Fibroblast of the aortic adventitia (primary cell): ENCODE results near the gene CLASRP. TPM values are rescaled to one million over a fixed set of nuclear protein-coding genes. Genes with fewer than 3 reads are reported as not detected.
A peak's percentile ranks its signal among the peaks of the same experiment; 100 is the strongest.

Experiments used
- DNase-seq: peaks from one replicate; pipeline ENCODE4 v3.0.0-alpha.2; 2010; ENCODE audit warnings: low read depth
- H3K4me3 ChIP-seq: 2 replicates; pipeline ENCODE4 v1.5.1; 2011; ENCODE audit warnings: low read depth, mild to moderate bottlenecking, control low read depth, low read length, moderate library complexity
- total RNA-seq: library from RNA; depleted of rRNA; stranded (reverse); fragments of >200 nt; gene quantifications from 2 replicates; pipeline ENCODE4 v1.2.3, GENCODE V29; 2012; ENCODE audit warnings: low replicate concordance
- TF ChIP-seq, protein P1 (sequence below): IDR thresholded peaks from 2 replicates; pipeline ENCODE4 v1.5.1; 2011; ENCODE audit warnings: mild to moderate bottlenecking, low read length, control low read depth, inconsistent platforms; ENCODE audit not compliant: insufficient read depth

Gene CLASRP
- total RNA-seq, 1 donor = 32.4 TPM

- no peak overlapping the region for H3K4me3 ChIP-seq
- DNase-seq = no peak
- TF ChIP-seq, protein P1, sequence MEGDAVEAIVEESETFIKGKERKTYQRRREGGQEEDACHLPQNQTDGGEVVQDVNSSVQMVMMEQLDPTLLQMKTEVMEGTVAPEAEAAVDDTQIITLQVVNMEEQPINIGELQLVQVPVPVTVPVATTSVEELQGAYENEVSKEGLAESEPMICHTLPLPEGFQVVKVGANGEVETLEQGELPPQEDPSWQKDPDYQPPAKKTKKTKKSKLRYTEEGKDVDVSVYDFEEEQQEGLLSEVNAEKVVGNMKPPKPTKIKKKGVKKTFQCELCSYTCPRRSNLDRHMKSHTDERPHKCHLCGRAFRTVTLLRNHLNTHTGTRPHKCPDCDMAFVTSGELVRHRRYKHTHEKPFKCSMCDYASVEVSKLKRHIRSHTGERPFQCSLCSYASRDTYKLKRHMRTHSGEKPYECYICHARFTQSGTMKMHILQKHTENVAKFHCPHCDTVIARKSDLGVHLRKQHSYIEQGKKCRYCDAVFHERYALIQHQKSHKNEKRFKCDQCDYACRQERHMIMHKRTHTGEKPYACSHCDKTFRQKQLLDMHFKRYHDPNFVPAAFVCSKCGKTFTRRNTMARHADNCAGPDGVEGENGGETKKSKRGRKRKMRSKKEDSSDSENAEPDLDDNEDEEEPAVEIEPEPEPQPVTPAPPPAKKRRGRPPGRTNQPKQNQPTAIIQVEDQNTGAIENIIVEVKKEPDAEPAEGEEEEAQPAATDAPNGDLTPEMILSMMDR = no peak
Measured at GRCh38 chr19:45070214-45070613, 31.4 kb downstream of the CLASRP start.

GRCh38 chr19:45070861-45071544, 32.2 kb downstream of the CLASRP start:
- TF ChIP-seq, protein P1 = no peak
- no peak overlapping the region for H3K4me3 ChIP-seq
- no peak for DNase-seq

DNA sequence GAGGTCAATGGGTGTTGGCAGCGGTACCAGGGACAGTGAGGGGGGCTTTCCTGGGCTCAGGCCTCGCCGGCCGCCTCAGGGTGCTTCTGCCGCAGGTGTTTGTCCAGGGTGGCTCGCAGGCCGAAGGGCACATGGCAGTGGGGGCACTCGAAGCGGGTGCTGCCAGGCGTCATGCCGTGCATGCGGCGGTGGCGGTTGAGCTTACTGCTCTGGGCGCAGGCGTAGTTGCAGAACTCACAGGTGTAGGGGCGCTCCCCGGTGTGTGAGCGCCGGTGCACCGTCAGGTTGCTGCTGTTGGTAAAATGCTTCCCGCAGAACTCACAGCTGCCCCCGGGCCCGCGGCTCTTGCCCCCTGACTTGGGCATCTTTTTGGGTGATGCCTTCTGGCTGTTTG, 32.7 kb downstream of the CLASRP start:
- no peak for DNase-seq
- TF ChIP-seq, protein P1 = no peak
- no peak overlapping the region for H3K4me3 ChIP-seq

DNA sequence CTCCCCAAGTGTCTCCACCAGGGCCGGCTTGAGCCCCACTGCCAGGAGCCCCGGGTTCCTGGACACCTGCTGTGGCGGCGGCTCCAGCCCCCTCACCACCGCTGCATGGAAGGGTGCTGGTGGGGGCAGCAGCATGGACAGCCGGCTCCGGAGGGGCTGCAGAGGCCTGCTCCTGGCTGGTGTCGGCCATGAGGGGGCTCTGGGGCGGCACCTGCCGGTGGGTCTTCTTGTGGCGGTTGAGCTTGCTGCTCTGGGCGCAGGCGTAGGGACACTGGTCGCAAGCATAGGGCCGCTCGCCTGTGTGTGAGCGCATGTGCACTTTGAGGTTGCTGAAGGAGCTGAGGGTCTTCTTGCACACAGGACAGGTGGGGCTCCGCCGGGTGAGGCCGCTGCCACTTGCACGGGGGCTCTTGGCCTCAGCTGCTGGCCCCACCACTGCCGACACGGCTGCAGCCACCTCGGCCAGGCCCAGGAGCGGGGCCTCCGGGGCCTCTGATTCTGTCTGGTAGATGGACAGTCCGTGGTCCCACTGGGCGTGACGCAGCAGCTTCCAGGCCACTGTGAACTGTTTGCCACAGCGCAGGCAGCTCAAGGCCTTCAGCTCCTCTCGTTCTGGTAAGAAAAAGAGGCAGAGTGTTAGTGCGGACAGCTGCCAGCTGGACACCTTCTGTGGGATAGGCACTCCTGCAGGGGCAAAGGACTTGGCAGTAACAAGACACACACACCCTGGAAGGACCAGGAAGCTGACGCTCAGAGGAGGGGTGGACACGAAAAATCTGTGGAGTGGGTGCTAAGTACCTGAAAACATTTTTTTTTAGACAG, 33.3 kb downstream of the CLASRP start:
- DNase-seq = no peak
- H3K4me3 ChIP-seq = no peak overlapping the region
- TF ChIP-seq, protein P1 = no peak

- TF ChIP-seq, protein P1 = no peak
- DNase-seq = no peak
- no peak overlapping the region for H3K4me3 ChIP-seq
Measured at GRCh38 chr19:45074744-45075300, 36.0 kb downstream of the CLASRP start.

GRCh38 chr19:45075301-45076028, 36.6 kb downstream of the CLASRP start:
- TF ChIP-seq, protein P1 = no peak
- peak overlapping the region; percentile 62 for H3K4me3 ChIP-seq
- DNase-seq = peak; percentile 30
